Osteocyte (in vitro differentiated cells): ENCODE measurements around the gene IFITM10. TPM values are rescaled to one million over a fixed set of nuclear protein-coding genes. Genes with fewer than 3 reads are reported as not detected.

Experiments used
- DNase-seq: peaks from one replicate; pipeline ENCODE4 v3.0.0; 2021; ENCODE audit warnings: mixed read lengths; ENCODE audit not compliant: unreplicated experiment; ENCODE audit errors: extremely low spot score
- H3K27ac Mint-ChIP-seq: one replicate; pipeline ENCODE4 v1.8.0; 2021; ENCODE audit warnings: mild to moderate bottlenecking, mixed read lengths; ENCODE audit not compliant: unreplicated experiment
- H3K27me3 Mint-ChIP-seq: one replicate; pipeline ENCODE4 v1.8.0; 2021; ENCODE audit warnings: mixed read lengths; ENCODE audit not compliant: unreplicated experiment
- H3K36me3 Mint-ChIP-seq: one replicate; pipeline ENCODE4 v1.8.0; 2021; ENCODE audit warnings: mixed read lengths; ENCODE audit not compliant: unreplicated experiment
- H3K4me1 Mint-ChIP-seq: one replicate; pipeline ENCODE4 v1.8.0; 2021; ENCODE audit warnings: mixed read lengths; ENCODE audit not compliant: unreplicated experiment
- H3K4me3 Mint-ChIP-seq: one replicate; pipeline ENCODE4 v1.8.0; 2021; ENCODE audit warnings: mild to moderate bottlenecking, moderate library complexity, mixed read lengths; ENCODE audit not compliant: unreplicated experiment
- H3K9me3 Mint-ChIP-seq: one replicate; pipeline ENCODE4 v1.8.0; 2021; ENCODE audit warnings: mixed read lengths; ENCODE audit not compliant: unreplicated experiment
- total RNA-seq: library from RNA; stranded (reverse); gene quantifications from 2 replicates; pipeline ENCODE4 v1.2.1, GENCODE V29; 2021
- TF ChIP-seq, protein P1 (sequence below): fragments of 200-600 bp; sonication (generic); IDR thresholded peaks from 2 replicates; pipeline ENCODE4 v1.5.0; 2021; ENCODE audit warnings: antibody characterized with exemption, mild to moderate bottlenecking, moderate library complexity

IFITM10 gene
- total RNA-seq, 1 donor from 2014 or later: 24.0 TPM

DNA sequence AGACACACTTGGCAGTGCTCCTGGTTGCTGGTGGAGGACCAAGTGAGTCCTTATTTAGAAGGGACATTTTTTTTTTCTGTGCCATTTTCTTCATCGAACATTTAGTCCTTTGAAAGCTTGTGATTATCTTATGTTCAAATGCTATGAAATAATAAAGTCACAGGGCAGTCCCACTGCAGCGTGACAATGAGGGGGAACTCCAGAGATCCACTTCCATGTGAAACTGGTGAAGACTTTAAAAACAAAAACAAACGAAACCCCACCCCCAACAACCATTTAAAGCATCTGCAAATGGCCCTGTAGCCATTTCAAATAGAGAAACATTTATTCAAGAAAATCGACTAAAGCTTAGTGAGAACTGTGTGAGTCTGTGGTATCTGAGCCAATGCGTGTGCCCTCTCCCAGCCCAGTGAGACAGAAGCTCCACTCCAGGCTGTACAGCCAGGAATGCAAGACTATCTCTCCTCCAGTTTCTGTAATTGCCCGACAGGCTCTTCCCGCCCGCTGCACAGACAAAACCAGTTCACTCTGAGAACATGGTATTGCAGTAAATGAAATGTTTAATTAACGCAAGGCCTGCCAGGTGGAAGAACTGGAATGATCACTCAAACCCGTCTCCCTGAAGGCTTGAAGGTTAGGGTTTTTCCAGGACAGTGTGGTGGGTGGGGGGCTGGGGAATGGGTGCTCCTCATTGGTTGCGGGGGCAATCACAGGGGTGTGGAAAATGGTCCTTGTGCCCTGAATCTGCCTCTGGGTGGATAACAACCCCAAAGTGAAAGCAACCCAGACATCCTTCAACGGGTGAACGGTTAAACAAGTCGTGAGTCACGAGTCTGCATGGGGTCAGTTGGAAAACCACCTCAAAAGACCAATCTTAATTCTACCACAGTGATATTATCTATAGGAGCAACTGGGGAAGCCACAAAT lies 45.0 kb downstream of the IFITM10 start:
- Mint-ChIP-seq H3K4me1 (peaks cover 6% of the 10 kb centered on the region), H3K9me3 (no peaks in the 10 kb centered on the region), H3K27ac (no peak overlapping the region), H3K4me3 (no peak overlapping the region), H3K27me3 (peaks cover 65% of the 10 kb centered on the region), H3K36me3 (no peaks in the 10 kb centered on the region)
- TF ChIP-seq, protein P1, sequence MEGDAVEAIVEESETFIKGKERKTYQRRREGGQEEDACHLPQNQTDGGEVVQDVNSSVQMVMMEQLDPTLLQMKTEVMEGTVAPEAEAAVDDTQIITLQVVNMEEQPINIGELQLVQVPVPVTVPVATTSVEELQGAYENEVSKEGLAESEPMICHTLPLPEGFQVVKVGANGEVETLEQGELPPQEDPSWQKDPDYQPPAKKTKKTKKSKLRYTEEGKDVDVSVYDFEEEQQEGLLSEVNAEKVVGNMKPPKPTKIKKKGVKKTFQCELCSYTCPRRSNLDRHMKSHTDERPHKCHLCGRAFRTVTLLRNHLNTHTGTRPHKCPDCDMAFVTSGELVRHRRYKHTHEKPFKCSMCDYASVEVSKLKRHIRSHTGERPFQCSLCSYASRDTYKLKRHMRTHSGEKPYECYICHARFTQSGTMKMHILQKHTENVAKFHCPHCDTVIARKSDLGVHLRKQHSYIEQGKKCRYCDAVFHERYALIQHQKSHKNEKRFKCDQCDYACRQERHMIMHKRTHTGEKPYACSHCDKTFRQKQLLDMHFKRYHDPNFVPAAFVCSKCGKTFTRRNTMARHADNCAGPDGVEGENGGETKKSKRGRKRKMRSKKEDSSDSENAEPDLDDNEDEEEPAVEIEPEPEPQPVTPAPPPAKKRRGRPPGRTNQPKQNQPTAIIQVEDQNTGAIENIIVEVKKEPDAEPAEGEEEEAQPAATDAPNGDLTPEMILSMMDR: no peak
- DNase-seq: no peak

DNA sequence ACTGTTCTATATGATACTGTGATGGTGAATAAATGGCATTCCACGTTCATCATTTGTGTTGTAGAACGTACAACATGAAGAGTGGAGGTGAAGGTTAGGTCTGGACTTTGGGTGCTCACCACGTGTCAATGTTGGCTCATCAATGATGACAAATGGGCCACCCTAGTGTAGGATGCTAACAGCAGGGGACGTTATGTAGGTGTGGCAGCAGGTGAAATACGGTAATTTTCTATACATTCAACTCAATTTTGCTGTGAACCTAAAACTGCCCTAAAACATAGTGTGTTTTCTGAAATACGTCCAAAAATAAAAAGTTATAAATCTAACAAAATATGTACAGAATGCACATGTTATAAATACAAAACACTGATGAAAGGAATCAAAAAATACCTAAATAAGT lies 47.2 kb downstream of the IFITM10 start:
- peaks cover 6% of the 10 kb centered on the region for H3K4me1 Mint-ChIP-seq
- no peak overlapping the region for H3K27ac Mint-ChIP-seq
- H3K36me3 Mint-ChIP-seq: no peaks in the 10 kb centered on the region
- TF ChIP-seq, protein P1: no peak
- DNase-seq: no peak
- no peak overlapping the region for H3K4me3 Mint-ChIP-seq
- H3K27me3 Mint-ChIP-seq: peaks cover 48% of the 10 kb centered on the region
- H3K9me3 Mint-ChIP-seq: no peaks in the 10 kb centered on the region

DNA sequence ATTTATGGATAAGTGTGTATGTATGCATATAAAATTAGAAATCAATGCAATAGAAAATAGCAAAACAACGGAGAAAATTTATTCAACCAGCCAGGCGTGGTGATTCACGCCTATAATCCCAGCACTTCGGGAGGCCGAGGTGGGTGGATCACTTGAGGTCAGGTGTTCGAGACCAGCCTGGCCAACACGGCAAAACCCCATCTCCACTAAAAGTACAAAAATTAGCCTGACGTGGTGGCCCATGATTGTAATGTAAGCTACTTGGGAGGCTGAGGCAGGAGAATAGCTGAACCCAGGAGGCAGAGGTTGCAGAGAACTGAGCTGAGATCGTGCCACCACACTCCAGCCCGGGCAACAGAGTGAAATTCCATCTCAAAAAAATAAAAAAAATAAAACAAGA lies 47.9 kb downstream of the IFITM10 start:
- H3K36me3 Mint-ChIP-seq: no peaks in the 10 kb centered on the region
- TF ChIP-seq, protein P1: no peak
- peaks cover 44% of the 10 kb centered on the region for H3K27me3 Mint-ChIP-seq
- H3K4me3 Mint-ChIP-seq: no peak overlapping the region
- H3K4me1 Mint-ChIP-seq: peaks cover 4% of the 10 kb centered on the region
- no peaks in the 10 kb centered on the region for H3K9me3 Mint-ChIP-seq
- no peak overlapping the region for H3K27ac Mint-ChIP-seq
- peak; percentile 15 for DNase-seq

DNA sequence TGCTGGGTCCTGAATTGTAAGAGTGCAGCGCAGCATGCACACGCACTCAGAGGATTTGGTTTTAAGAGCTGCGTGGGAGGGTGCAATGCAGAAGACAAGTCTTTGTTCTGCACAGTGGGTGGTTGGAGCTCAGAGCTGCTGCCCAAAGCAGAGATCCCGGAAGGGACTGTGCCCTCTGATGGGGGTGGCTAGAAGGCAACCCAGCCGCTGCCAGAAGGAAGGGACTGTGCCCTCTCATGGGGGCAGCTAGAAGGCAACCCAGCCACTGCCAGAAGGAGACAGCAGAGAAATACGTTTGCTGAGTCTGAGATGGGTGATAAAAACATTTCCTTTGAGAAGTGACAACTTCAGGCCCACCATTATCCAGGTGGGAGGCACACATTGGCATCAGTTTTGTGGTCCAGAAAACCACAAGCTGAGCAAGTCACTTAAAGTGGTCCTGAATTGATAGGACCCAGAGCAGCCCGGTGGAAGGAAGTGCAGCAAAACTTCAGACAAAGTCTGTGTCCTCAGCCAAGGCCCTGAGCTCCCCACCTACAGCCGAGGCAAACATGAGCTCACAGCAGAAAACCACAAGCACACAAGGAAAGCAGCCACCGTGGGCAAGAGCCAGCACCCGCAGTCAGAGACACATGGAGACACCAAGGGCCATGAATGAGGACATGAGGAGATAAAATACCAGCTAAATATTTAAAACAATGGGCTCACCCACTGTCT lies 49.1 kb downstream of the IFITM10 start:
- Mint-ChIP-seq H3K27me3 (peaks cover 39% of the 10 kb centered on the region), H3K27ac (no peak overlapping the region), H3K36me3 (no peaks in the 10 kb centered on the region), H3K4me1 (peaks cover 3% of the 10 kb centered on the region), H3K9me3 (no peaks in the 10 kb centered on the region), H3K4me3 (no peak overlapping the region)
- DNase-seq: peak; percentile 30
- TF ChIP-seq, protein P1: no peak

DNA sequence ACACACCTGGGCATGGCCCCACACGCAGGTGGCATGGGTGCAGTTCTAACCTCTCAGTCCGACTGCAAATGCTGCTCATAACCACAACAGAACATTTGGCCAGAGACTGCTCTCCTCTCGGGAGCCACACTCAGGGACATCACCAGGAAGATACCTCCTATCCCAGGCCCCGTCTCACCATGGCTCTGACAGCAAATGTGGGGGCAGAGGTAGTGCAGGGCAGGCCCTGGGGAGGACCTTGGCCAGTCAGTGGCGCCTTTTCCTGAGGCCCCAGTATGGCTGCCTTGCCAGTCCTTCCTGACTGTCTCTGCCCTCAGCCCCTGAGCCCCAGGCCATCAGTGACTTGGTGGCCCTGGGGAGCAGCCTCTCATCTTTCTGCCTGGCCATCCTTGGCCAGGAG lies 50.6 kb downstream of the IFITM10 start:
- no peak overlapping the region for H3K27ac Mint-ChIP-seq
- no peaks in the 10 kb centered on the region for H3K36me3 Mint-ChIP-seq
- TF ChIP-seq, protein P1: no peak
- H3K4me1 Mint-ChIP-seq: no peaks in the 10 kb centered on the region
- peaks cover 40% of the 10 kb centered on the region for H3K27me3 Mint-ChIP-seq
- no peak overlapping the region for H3K4me3 Mint-ChIP-seq
- H3K9me3 Mint-ChIP-seq: no peaks in the 10 kb centered on the region
- DNase-seq: peak; percentile 77
